Fibroblast of skin of left quadriceps (primary cell): ENCODE measurements around the gene DGLUCY.
"Not testable (repeated sequence)": the region's sequence is repeated elsewhere in the genome, so short reads cannot be mapped to it uniquely, and the experiment has no call there.

ENCODE experiments used
- DNase-seq, 2 experiments: peaks; one replicate each; pipeline ENCODE4 v3.0.0-alpha.2; 2013; ENCODE audit warnings: low read depth in 2 of 2

DGLUCY gene

GRCh38 chr14:91205459-91205858 is 91.6 kb downstream of the DGLUCY start:
- no peak for DNase-seq

GRCh38 chr14:91207008-91207407 is 93.1 kb downstream of the DGLUCY start:
- no peak for DNase-seq

- DNase-seq = no peak
Measured at GRCh38 chr14:91211017-91211416, 97.1 kb downstream of the DGLUCY start.

GRCh38 chr14:91214306-91214705 is 100.4 kb downstream of the DGLUCY start:
- no peak for DNase-seq

- no peak for DNase-seq
Measured at GRCh38 chr14:91215381-91215780, 101.5 kb downstream of the DGLUCY start.

- no peak for DNase-seq
Measured at GRCh38 chr14:91216731-91217226, 102.9 kb downstream of the DGLUCY start.

GRCh38 chr14:91218014-91218413 is 104.1 kb downstream of the DGLUCY start:
- DNase-seq = no peak

- DNase-seq = no peak
Measured at GRCh38 chr14:91219517-91220389, 105.9 kb downstream of the DGLUCY start.

GRCh38 chr14:91220581-91221000 is 106.7 kb downstream of the DGLUCY start:
- no peak for DNase-seq

GRCh38 chr14:91221270-91221669 is 107.4 kb downstream of the DGLUCY start:
- DNase-seq = no peak

GRCh38 chr14:91223028-91223783 is 109.3 kb downstream of the DGLUCY start:
- no peak for DNase-seq

- DNase-seq = no peak
Measured at GRCh38 chr14:91225025-91225424, 111.2 kb downstream of the DGLUCY start.

GRCh38 chr14:91226360-91226759 is 112.5 kb downstream of the DGLUCY start:
- DNase-seq = not testable (repeated sequence)

GRCh38 chr14:91227183-91227628 is 113.3 kb downstream of the DGLUCY start:
- DNase-seq = no peak

- no peak for DNase-seq
Measured at GRCh38 chr14:91228112-91229004, 114.5 kb downstream of the DGLUCY start.

- DNase-seq = no peak
Measured at GRCh38 chr14:91229005-91229382, 115.1 kb downstream of the DGLUCY start.

GRCh38 chr14:91229743-91230200 is 115.9 kb downstream of the DGLUCY start:
- DNase-seq = no peak

GRCh38 chr14:91230397-91231035 is 116.6 kb downstream of the DGLUCY start:
- no peak for DNase-seq

GRCh38 chr14:91231446-91231845 is 117.6 kb downstream of the DGLUCY start:
- no peak for DNase-seq

GRCh38 chr14:91232052-91232451 is 118.2 kb downstream of the DGLUCY start:
- no peak for DNase-seq

GRCh38 chr14:91232603-91233002 is 118.7 kb downstream of the DGLUCY start:
- no peak for DNase-seq
